ENCODE results near the gene USP43.

DNA sequence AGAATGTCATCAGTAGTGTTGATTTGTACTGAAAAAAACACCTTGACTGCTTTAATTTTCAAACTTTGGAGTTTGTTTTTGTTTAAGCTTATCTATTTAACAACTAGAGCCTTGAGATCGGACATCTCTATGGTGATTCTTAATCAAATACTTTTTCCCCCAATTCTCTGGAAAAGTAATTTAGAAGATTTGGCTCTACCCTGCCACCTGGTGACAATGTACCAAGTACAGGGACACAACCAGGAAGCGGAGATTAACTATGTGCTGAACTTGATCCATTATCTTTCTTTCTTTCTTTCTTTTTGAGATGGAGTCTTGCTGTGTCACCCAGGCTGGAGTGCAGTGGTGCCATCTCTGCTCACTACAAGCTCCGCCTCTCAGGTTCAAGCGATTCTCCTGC is 30.8 kb downstream of the USP43 start:
- no peak for TF ChIP-seq EZH2phosphoT487 (IDR thresholded peaks at IDR 0.05; ENCODE audit: insufficient read depth, low read depth)
- no peak for TF ChIP-seq EZH2 (IDR thresholded peaks at IDR 0.05; ENCODE audit: insufficient read depth, poor library complexity, severe bottlenecking)
